Measurements from ENCODE around the gene ZNF891. TPM values are rescaled to one million over a fixed set of nuclear protein-coding genes. Genes with fewer than 3 reads are reported as not detected.

The ZNF891 gene
- total RNA-seq, 2 donors from 2014 or later = 3.7 to 3.9 TPM

DNA sequence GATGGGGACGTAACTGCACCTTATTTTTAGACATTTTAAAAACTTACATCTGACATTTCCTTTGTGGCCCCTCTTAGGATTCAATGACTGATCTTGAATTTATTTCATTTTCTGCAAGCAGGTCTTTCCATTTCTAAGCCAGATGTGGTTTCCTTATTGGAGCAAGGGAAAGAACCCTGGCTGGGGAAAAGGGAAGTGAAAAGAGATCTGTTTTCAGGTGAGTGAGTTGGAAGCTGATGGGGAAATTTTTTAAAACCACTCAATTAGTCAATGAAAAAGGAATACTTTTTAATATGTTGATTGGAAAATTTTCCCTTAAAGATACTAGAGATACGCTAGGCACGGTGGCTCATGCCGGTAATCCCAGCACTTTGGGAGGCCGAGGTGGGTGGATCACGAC is 46.7 kb downstream of the ZNF891 start:
- WGBS, 2 experiments (ENCODE audit: insufficient coverage in 1 of 2, insufficient read length in 1 of 2) = 95 to 96% methylated on average over 4 to 6 of the region's 6 CpGs

DNA sequence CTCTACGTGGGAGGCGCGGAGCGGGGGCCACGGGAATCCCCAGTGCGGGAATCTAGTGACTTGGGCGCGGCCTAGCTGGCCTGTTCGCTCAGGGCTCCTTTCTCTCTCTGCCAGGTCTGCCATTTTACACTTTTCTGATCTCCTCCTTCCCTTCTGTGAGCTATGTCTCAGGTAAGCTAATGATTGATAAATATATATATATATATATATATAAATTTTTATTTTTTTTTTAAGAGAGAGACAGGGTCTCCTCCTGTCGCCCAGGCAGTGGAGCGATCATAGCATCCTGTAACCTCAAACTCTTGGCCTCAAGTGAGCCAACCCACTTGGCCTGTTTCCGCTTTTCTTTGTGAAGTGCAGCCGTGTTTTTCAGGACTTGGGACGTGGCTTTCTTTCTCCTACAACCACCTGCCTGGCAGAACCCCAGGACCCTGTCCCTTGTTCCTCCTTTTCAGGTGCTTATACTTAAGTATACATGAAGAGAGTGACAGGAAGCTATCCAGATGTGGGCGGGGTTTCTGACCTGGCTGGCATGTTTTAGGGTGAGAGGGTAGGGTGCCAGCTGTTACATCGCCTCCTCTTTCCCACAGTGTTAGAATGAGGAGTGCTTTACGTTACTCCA is 48.8 kb downstream of the ZNF891 start:
- no peaks in the 10 kb centered on the region for H3K4me1 Mint-ChIP-seq
- WGBS, 2 experiments (ENCODE audit: insufficient coverage in 1 of 2, insufficient read length in 1 of 2) = 37 to 90% methylated on average over 2 to 17 of the region's 17 CpGs
- peak overlapping the region; percentile 100 for H3K27ac ChIP-seq (ENCODE audit: low read depth, low read length)
- TF ChIP-seq, protein P1, sequence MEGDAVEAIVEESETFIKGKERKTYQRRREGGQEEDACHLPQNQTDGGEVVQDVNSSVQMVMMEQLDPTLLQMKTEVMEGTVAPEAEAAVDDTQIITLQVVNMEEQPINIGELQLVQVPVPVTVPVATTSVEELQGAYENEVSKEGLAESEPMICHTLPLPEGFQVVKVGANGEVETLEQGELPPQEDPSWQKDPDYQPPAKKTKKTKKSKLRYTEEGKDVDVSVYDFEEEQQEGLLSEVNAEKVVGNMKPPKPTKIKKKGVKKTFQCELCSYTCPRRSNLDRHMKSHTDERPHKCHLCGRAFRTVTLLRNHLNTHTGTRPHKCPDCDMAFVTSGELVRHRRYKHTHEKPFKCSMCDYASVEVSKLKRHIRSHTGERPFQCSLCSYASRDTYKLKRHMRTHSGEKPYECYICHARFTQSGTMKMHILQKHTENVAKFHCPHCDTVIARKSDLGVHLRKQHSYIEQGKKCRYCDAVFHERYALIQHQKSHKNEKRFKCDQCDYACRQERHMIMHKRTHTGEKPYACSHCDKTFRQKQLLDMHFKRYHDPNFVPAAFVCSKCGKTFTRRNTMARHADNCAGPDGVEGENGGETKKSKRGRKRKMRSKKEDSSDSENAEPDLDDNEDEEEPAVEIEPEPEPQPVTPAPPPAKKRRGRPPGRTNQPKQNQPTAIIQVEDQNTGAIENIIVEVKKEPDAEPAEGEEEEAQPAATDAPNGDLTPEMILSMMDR (conservative IDR thresholded peaks at IDR 0.05) = no peak
- peaks cover 41% of the 10 kb centered on the region for H3K9me3 Mint-ChIP-seq
- no peak overlapping the region for H3K27ac Mint-ChIP-seq
- peak; percentile 56 for DNase-seq
- peaks cover 52% of the 10 kb centered on the region for H3K36me3 Mint-ChIP-seq (ENCODE audit: low read depth)
- H3K4me3 Mint-ChIP-seq = no peak overlapping the region
- peaks cover 84% of the 10 kb centered on the region for H3K9me3 ChIP-seq (ENCODE audit: control insufficient read depth, low read length)
- H3K36me3 ChIP-seq (ENCODE audit: control insufficient read depth, insufficient read depth, low read length) = peaks cover 47% of the 10 kb centered on the region
- peak overlapping the region; percentile 99 for H3K9ac ChIP-seq (ENCODE audit: extremely low read depth, low read length, poor library complexity, severe bottlenecking)
- H3K27me3 ChIP-seq (ENCODE audit: control insufficient read depth, insufficient read depth, low read length, poor library complexity, severe bottlenecking) = no peaks in the 10 kb centered on the region
- no peaks in the 10 kb centered on the region for H3K4me1 ChIP-seq (ENCODE audit: control insufficient read depth, insufficient read depth, low read length)
- no peaks in the 10 kb centered on the region for H3K27me3 Mint-ChIP-seq (ENCODE audit: insufficient read depth)
- peak overlapping the region; percentile 94 for H3K4me3 ChIP-seq (ENCODE audit: low read length)

More for the DNA sequence above, 46.7 kb downstream of the ZNF891 start:
- Mint-ChIP-seq H3K36me3 (ENCODE audit: low read depth) (peaks cover 72% of the 10 kb centered on the region), H3K4me1 (no peaks in the 10 kb centered on the region), H3K27ac (no peak overlapping the region), H3K4me3 (no peak overlapping the region), H3K27me3 (ENCODE audit: insufficient read depth) (no peaks in the 10 kb centered on the region), H3K9me3 (peaks cover 59% of the 10 kb centered on the region)
- H3K4me3 ChIP-seq (ENCODE audit: low read length) = peak overlapping the region; percentile 94
- TF ChIP-seq, protein P1 (conservative IDR thresholded peaks at IDR 0.05) = no peak
- H3K9ac ChIP-seq (ENCODE audit: extremely low read depth, low read length, poor library complexity, severe bottlenecking) = no peak overlapping the region
- H3K36me3 ChIP-seq (ENCODE audit: control insufficient read depth, insufficient read depth, low read length) = peaks cover 68% of the 10 kb centered on the region
- H3K27ac ChIP-seq (ENCODE audit: low read depth, low read length) = no peak overlapping the region
- no peaks in the 10 kb centered on the region for H3K27me3 ChIP-seq (ENCODE audit: control insufficient read depth, insufficient read depth, low read length, poor library complexity, severe bottlenecking)
- H3K4me1 ChIP-seq (ENCODE audit: control insufficient read depth, insufficient read depth, low read length) = no peaks in the 10 kb centered on the region
- H3K9me3 ChIP-seq (ENCODE audit: control insufficient read depth, low read length) = peaks cover 82% of the 10 kb centered on the region
- DNase-seq = no peak

DNA sequence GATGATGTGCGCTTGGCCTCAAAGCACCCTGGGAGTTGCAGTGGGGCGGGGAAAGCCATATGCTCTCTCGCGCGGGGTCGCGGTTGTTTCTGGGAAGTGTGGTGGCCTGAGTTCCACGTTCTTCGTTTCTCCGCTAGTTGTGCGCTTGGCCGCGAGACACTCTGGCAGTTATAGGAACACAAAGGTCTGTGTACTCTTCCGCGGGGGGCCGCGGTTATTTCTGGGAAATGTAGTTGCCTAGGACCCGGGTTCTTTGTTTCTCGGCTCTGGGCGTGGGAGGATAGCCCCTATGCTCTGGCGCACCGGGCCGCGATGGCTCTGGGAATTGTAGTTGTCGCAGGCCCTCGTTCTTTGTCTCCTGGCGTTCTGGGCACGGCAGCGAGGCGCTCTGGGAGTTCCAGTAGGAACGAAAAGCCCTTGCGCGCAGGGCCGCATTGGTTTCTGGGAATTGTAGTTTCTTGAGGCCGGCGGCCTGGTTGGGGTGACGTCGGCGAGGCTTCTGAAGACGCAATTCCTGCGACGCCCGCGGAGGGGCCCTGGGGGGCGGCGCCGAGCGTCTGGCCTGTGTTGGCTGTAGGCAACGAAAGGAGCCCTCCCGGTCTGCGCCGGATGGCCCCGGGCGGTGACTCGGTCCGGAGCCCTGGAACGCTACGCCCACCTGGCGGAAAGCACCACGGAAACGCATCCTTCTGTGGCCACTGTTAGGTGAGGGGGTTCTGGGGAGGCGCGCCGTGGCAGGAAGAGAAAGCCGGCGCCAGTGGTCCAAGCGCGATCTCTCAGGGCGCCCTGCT is 49.5 kb downstream of the ZNF891 start, which contains the start of gene ZNF140:
ZNF140 (plus strand) TSS at position 556 of the 791 bp plus-strand sequence. CDS start 398 bp downstream, outside the sequence.
- Mint-ChIP-seq H3K4me1 (no peaks in the 10 kb centered on the region), H3K27ac (no peak within 1 kb of the TSS), H3K36me3 (ENCODE audit: low read depth) (peaks cover 45% of the 10 kb centered on the region), H3K4me3 (no peak within 1 kb of the TSS), H3K9me3 (peaks cover 42% of the 10 kb centered on the region), H3K27me3 (ENCODE audit: insufficient read depth) (no peaks in the 10 kb centered on the region)
- TF ChIP-seq, protein P1 (conservative IDR thresholded peaks at IDR 0.05) = peak; percentile 46
- Histone ChIP-seq H3K4me1 (ENCODE audit: control insufficient read depth, insufficient read depth, low read length) (no peaks in the 10 kb centered on the region), H3K9ac (ENCODE audit: extremely low read depth, low read length, poor library complexity, severe bottlenecking) (peak within 1 kb of the TSS; percentile 99), H3K27me3 (ENCODE audit: control insufficient read depth, insufficient read depth, low read length, poor library complexity, severe bottlenecking) (no peaks in the 10 kb centered on the region), H3K36me3 (ENCODE audit: control insufficient read depth, insufficient read depth, low read length) (peaks cover 40% of the 10 kb centered on the region), H3K27ac (ENCODE audit: low read depth, low read length) (peak within 1 kb of the TSS; percentile 100), H3K4me3 (ENCODE audit: low read length) (peak within 1 kb of the TSS; percentile 94), H3K9me3 (ENCODE audit: control insufficient read depth, low read length) (peaks cover 84% of the 10 kb centered on the region)
- 0 to 2% methylated on average over 15 to 69 of the region's 69 CpGs for WGBS, 2 experiments (ENCODE audit: insufficient coverage in 1 of 2, insufficient read length in 1 of 2)
- peak; percentile 100 for DNase-seq
